PC-9 (cell line): ENCODE results near the gene SYNGAP1.
A peak's percentile ranks its signal among the peaks of the same experiment; 100 is the strongest.

Experiments
- EZH2 ChIP-seq: fragments of 200-600 bp; sonication (generic); IDR thresholded peaks from 2 replicates; pipeline ENCODE4 v1.8.0; 2017; ENCODE audit warnings: antibody characterized with exemption, low read depth
- TF ChIP-seq, protein P1 (sequence below): fragments of 200-600 bp; sonication (generic); conservative IDR thresholded peaks from 2 replicates; pipeline ENCODE4 v1.6.1; 2017; ENCODE audit warnings: mixed run types, antibody characterized with exemption, mild to moderate bottlenecking, moderate library complexity

DNA sequence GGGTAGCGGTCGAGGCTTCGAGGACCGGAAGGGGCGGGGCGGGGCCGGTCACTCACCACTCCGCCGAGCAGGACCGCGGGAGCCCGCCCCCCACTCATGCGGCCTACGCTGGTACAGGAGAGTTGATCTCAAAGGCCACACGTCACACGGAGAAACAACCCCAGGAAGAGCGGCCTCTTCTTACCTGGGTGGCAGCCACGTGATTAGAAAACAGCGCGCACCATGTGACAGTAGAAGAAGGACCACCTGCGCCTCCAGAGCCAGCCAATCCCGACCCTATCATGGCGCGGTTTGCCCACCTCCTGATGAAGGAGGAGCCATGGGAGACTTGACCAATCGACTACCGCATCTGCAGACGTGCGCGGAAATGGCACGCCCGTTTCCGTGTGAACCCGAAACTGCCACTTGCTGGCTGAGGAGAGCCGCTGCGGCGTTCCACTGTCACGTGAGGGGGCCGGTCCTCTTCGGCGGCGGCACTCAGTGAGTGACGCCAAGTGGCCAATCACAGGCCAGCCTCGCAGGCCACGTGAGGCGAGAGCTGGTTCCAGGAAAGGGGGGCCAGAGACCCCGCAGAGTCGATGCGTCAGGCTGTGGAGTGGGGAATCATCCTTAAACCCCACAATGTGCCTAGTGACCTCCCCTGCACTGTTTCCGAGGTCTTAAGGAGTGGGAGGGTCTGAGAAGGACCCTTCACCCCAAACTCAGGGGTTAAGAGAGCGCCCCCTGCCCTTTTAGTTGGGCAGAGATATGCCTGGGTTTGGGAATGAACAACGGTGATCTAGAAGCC lies 1.8 kb upstream of the SYNGAP1 start, which contains the start of gene CUTA:
- TF ChIP-seq, protein P1, sequence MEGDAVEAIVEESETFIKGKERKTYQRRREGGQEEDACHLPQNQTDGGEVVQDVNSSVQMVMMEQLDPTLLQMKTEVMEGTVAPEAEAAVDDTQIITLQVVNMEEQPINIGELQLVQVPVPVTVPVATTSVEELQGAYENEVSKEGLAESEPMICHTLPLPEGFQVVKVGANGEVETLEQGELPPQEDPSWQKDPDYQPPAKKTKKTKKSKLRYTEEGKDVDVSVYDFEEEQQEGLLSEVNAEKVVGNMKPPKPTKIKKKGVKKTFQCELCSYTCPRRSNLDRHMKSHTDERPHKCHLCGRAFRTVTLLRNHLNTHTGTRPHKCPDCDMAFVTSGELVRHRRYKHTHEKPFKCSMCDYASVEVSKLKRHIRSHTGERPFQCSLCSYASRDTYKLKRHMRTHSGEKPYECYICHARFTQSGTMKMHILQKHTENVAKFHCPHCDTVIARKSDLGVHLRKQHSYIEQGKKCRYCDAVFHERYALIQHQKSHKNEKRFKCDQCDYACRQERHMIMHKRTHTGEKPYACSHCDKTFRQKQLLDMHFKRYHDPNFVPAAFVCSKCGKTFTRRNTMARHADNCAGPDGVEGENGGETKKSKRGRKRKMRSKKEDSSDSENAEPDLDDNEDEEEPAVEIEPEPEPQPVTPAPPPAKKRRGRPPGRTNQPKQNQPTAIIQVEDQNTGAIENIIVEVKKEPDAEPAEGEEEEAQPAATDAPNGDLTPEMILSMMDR: peak; percentile 48
- TF ChIP-seq EZH2: no peak
